HL-60 (cell line): ENCODE results near the gene GFOD1.

ENCODE experiments used
- DNase-seq, 2 experiments: peaks; one replicate each; pipeline ENCODE4 v3.0.0-alpha.2; 2010 to 2020; ENCODE audit warnings: low read depth in 1 of 2, low spot score in 1 of 2
- H3K27ac ChIP-seq: fragments of 250-450 bp; sonication (Bioruptor Pico); replicated peaks from 2 replicates; pipeline ENCODE4 v1.5.1; 2020; ENCODE audit warnings: mild to moderate bottlenecking, moderate library complexity
- H3K27me3 ChIP-seq: fragments of 250-450 bp; sonication (Bioruptor Pico); 2 replicates; pipeline ENCODE4 v1.5.1; 2021; ENCODE audit warnings: mild to moderate bottlenecking, moderate library complexity; ENCODE audit not compliant: insufficient read depth, poor library complexity, severe bottlenecking
- H3K4me3 ChIP-seq: replicated peaks from 2 replicates; pipeline ENCODE4 v1.5.1; 2011; ENCODE audit warnings: mild to moderate bottlenecking, control low read depth, low read length; ENCODE audit not compliant: insufficient read depth
- CTCF ChIP-seq: IDR thresholded peaks from one replicate; pipeline ENCODE4 v1.5.1; 2011; ENCODE audit warnings: low read length, control low read depth, inconsistent platforms; ENCODE audit not compliant: insufficient read depth
- GABPA ChIP-seq: IDR thresholded peaks from 2 replicates; pipeline ENCODE4 v1.6.1; 2012; ENCODE audit warnings: low read depth
- POLR2AphosphoS5 ChIP-seq: IDR thresholded peaks from 2 replicates; pipeline ENCODE4 v1.6.1; 2012; ENCODE audit warnings: low read depth
- REST ChIP-seq: IDR thresholded peaks from 2 replicates; pipeline ENCODE4 v1.6.1; 2012; ENCODE audit warnings: low read depth; ENCODE audit not compliant: insufficient replicate concordance
- SPI1 ChIP-seq: IDR thresholded peaks from 2 replicates; pipeline ENCODE4 v1.6.1; 2012; ENCODE audit warnings: low read depth, mild to moderate bottlenecking, borderline replicate concordance
- long read RNA-seq: library from polyadenylated mRNA; unstranded; transcript quantifications from one replicate; pipeline ENCODE4 v2.0.0, GENCODE V29; 2020

GFOD1 gene
- long read RNA-seq, full-length matches to known transcripts, result 47 of 63 reads
- long read RNA-seq, partial matches to known transcripts, result 2 of 63 reads
- long read RNA-seq, other reads (novel, unspliced or antisense), result 14 of 63 reads

DNA sequence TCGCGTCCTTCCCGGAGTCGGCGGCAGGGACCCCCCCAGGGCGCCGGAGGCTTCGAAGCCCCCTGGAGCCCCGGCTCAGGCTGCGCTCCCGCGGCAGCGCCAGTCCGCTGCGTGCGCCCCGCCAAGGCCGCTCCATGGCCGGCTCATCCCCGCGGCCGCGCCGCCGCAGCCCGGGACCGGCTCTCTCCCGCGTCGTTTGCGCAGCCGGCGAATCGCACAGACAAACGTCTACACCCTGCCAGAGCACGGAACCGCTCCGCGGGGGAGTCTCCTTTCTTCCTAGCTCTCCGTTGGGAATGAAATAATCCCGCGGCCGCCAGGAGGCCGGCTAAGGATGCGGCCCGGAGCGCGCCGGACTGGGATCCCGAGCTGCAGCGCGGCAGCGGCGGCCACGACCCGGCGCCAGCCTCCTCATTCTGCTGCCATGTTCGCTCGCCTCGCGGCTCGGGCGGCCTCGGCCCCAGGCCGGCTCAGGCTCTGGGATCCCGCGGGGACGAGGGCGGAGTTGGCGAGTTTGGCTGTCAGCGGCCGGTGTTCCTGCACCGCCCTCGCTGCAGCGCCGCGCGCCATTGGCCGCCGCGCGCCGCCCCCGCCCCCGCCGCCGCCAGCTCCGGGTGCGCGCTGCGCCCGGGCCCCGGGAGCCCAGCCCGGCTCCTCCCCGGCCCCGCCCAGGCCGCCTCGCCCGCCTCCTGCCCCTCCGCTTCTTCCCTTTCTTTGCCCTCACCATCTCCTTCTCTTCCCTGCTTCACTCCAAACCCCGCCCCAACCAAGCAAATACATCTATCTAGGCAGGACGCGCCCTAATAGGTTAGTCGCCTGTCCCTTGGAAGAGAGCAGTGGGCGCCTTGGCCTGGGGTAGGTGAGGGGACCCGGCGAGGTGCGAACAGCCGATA, at the start of gene GFOD1:
Gene GFOD1 (minus strand): TSS at position 479 of the 893 bp plus-strand sequence. CDS start 710 bp downstream, outside the sequence.
- Histone ChIP-seq H3K27me3 (no peaks in the 10 kb centered on the region), H3K4me3 (peak within 1 kb of the TSS; percentile 90), H3K27ac (peak within 1 kb of the TSS; percentile 64)
- peak; percentile 63 to 87 for DNase-seq
- TF ChIP-seq REST (no peak), POLR2AphosphoS5 (peak; percentile 71; the same call in 1 of the 2 replicates)

- H3K4me3 ChIP-seq, result no peak overlapping the region
- TF ChIP-seq SPI1, result no peak
- TF ChIP-seq GABPA, result no peak
- no peak for TF ChIP-seq CTCF
- no peak for TF ChIP-seq POLR2AphosphoS5
- TF ChIP-seq REST, result no peak
- no peak for DNase-seq
- H3K27me3 ChIP-seq, result no peaks in the 10 kb centered on the region
- H3K27ac ChIP-seq, result no peak overlapping the region
Observed at GRCh38 chr6:13536796-13537526, 49.6 kb upstream of the GFOD1 start.

- TF ChIP-seq CTCF, result no peak
- no peak for TF ChIP-seq GABPA
- TF ChIP-seq POLR2AphosphoS5, result no peak
- TF ChIP-seq REST, result no peak
- no peak for TF ChIP-seq SPI1
- no peak for DNase-seq
- no peak overlapping the region for H3K4me3 ChIP-seq
- H3K27ac ChIP-seq, result no peak overlapping the region
- no peaks in the 10 kb centered on the region for H3K27me3 ChIP-seq
Observed at GRCh38 chr6:13535306-13535705, 47.9 kb upstream of the GFOD1 start.
